Thyroid gland (tissue), 4 donors: ENCODE results near the gene C6orf52. TPM values are rescaled to one million over a fixed set of nuclear protein-coding genes. Genes with fewer than 3 reads are reported as not detected.
"Not testable (repeated sequence)": the region's sequence is repeated elsewhere in the genome, so short reads cannot be mapped to it uniquely, and the experiment has no call there.

Experiments used
- DNase-seq, 2 donors: peaks; one replicate each; pipeline ENCODE4 v3.0.0-alpha.2; 2019
- H3K27ac ChIP-seq, 3 donors: fragments of 200-600 bp; sonication (generic); 1 replicate in 2 of 3; 2 replicates in 1 of 3; pipeline ENCODE4 v1.5.1; 2016 to 2019; ENCODE audit warnings: mild to moderate bottlenecking in 1 of 3, moderate library complexity in 1 of 3
- H3K27me3 ChIP-seq: fragments of 200-600 bp; sonication (generic); one replicate; pipeline ENCODE4 v1.5.1; 2019
- H3K36me3 ChIP-seq, 2 donors: fragments of 200-600 bp; sonication (generic); one replicate each; pipeline ENCODE4 v1.5.1; 2016 to 2019
- H3K4me1 ChIP-seq, 2 donors: fragments of 200-600 bp; sonication (generic); one replicate each; pipeline ENCODE4 v1.5.1; 2017 to 2019
- H3K4me3 ChIP-seq, 3 donors: fragments of 200-600 bp; sonication (generic); replicated peaks in 1 of 3; 1 replicate in 2 of 3; 2 replicates in 1 of 3; pipeline ENCODE4 v1.5.1; 2016; ENCODE audit warnings: mild to moderate bottlenecking in 1 of 3
- H3K9me3 ChIP-seq: fragments of 200-600 bp; sonication (generic); one replicate; pipeline ENCODE4 v1.5.1; 2017
- POLR2A ChIP-seq, 2 donors: fragments of 450-650 bp; IDR thresholded peaks; one replicate each; pipeline ENCODE4 v1.6.1; 2017; ENCODE audit warnings: antibody characterized with exemption in 2 of 2, mild to moderate bottlenecking in 2 of 2, moderate library complexity in 1 of 2
- whole genome bisulfite sequencing, 2 donors: methylation state at CpG; one replicate each; pipeline ENCODE4 v1.1.5; 2017; 5-methylcytosine and 5-hydroxymethylcytosine counted together
- intact Hi-C: fragments of 100-400 bp; cut with DNase I; formaldehyde crosslinking; loops from one replicate; pipeline ENCODE4 v1.15.1; 2023
- total RNA-seq, 4 donors: library from RNA; depleted of rRNA; stranded (reverse); fragments of >200 nt; gene quantifications; one replicate each; pipeline ENCODE4 v1.2.3, GENCODE V29; 2016
- TF ChIP-seq, protein P1 (sequence below), 6 experiments: fragments of 200-600 bp in 3 of 6; fragments of 450-650 bp in 3 of 6; sonication (generic) in 3 of 6; IDR thresholded peaks; one replicate each; pipeline ENCODE4 v1.5.1; 2016 to 2019; ENCODE audit warnings: antibody characterized with exemption in 6 of 6, mild to moderate bottlenecking in 2 of 6, inconsistent platforms in 1 of 6, moderate library complexity in 1 of 6

Gene C6orf52
- total RNA-seq, 4 donors from 2014 or later, result not detected

DNA sequence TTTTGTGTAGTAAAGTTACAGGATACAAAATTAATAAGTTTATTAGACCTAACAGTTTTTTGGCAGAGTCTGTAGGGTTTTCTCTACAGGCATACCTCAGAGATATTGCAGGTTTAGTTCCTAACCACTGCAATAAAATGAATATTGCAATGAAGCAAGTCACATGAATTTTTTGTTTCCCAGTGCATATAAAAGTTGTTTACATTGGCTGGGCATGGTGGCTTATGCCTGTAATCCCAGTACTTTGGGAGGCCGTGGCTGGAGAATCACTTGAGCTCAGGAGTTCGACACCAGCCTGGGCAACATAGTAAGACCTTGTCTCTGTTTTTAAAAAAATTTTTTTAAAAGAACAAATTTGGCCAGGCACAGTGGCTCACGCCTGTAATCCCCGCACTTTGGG is 16.0 kb downstream of the C6orf52 start:
- no peaks in the 10 kb centered on the region for H3K4me1 ChIP-seq
- no peak overlapping the region for H3K27ac ChIP-seq
- TF ChIP-seq, protein P1, sequence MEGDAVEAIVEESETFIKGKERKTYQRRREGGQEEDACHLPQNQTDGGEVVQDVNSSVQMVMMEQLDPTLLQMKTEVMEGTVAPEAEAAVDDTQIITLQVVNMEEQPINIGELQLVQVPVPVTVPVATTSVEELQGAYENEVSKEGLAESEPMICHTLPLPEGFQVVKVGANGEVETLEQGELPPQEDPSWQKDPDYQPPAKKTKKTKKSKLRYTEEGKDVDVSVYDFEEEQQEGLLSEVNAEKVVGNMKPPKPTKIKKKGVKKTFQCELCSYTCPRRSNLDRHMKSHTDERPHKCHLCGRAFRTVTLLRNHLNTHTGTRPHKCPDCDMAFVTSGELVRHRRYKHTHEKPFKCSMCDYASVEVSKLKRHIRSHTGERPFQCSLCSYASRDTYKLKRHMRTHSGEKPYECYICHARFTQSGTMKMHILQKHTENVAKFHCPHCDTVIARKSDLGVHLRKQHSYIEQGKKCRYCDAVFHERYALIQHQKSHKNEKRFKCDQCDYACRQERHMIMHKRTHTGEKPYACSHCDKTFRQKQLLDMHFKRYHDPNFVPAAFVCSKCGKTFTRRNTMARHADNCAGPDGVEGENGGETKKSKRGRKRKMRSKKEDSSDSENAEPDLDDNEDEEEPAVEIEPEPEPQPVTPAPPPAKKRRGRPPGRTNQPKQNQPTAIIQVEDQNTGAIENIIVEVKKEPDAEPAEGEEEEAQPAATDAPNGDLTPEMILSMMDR (IDR thresholded peaks at IDR 0.05), result no peak
- no peaks in the 10 kb centered on the region for H3K9me3 ChIP-seq
- no peaks in the 10 kb centered on the region for H3K27me3 ChIP-seq
- H3K36me3 ChIP-seq, result no peaks in the 10 kb centered on the region
- no peak for DNase-seq
- H3K4me3 ChIP-seq, result no peak overlapping the region
- intact Hi-C loops, result no loop called here
- 83 to 95% methylated on average over 4 of the region's 4 CpGs for WGBS, 2 donors

DNA sequence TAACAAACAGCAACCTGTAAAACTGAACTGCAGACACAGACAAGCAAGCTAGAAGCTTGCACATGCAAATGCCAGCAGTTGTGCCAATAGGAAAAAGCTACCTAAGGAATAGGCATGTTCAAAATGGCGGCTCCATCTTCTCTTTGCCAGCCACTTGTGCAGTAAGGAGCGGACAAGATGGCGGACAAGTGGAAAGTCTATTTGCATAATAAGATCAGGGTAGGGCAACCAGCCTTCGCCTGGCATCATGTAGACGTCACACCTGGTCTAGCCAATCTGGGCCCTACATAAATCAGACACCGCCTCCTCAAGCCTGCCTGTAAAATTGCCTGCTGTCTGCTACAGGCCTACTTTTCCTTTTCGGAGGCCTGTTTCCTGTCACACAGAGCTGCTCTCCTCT is 18.0 kb downstream of the C6orf52 start:
- H3K36me3 ChIP-seq, result no peaks in the 10 kb centered on the region
- 95% methylated on average over 7 of the region's 7 CpGs for WGBS, 2 donors
- no peak overlapping the region for H3K27ac ChIP-seq
- intact Hi-C loops, result no loop called here
- no peak overlapping the region for H3K4me3 ChIP-seq
- no peaks in the 10 kb centered on the region for H3K9me3 ChIP-seq
- TF ChIP-seq, protein P1 (IDR thresholded peaks at IDR 0.05), result no peak
- TF ChIP-seq POLR2A (IDR thresholded peaks at IDR 0.05), result no peak
- no peaks in the 10 kb centered on the region for H3K27me3 ChIP-seq
- H3K4me1 ChIP-seq, result no peaks in the 10 kb centered on the region
- DNase-seq, result no peak

DNA sequence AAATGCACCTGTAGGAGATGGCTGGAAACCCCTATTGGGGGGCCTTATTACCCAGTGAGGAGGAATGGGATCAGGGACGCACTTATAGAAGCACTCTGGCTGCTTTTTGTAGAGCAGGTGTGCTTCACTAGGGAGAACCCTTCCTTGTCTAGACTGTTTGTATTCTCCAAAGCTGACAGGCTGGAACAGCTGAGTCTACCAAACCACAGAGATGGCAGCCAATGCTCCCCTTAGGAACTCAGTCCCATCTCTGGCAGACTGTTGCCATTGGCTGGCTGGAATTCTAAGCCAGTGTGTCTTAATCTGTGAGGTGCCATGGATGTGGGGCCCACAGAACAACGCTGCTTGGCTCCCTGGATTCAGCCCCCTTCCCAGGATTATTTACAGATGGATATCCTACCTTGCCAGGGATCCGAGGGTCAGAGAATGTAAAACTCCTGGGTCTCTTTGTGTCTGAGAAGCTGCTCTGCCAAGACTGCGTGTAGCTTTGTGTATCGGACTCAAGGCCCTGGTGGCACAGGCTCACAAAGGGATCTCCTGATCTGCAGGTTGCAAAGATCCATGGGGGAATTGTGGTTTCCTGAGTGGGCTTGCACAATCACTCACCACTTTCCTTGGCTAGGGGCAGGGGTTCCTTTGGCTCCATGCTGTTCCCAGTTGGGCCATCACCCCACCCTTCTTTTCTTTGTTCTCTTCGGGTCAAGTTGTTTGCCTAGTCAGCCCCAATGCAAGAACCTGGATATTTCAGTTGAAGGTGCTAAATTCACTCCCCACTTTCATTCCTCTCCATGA is 26.1 kb downstream of the C6orf52 start:
- Histone ChIP-seq H3K4me3 (no peak overlapping the region), H3K27ac (no peak overlapping the region), H3K36me3 (no peaks in the 10 kb centered on the region), H3K27me3 (no peaks in the 10 kb centered on the region), H3K9me3 (no peaks in the 10 kb centered on the region), H3K4me1 (no peaks in the 10 kb centered on the region)
- intact Hi-C loops, result no loop called here
- TF ChIP-seq POLR2A (IDR thresholded peaks at IDR 0.05), result no peak
- TF ChIP-seq, protein P1 (IDR thresholded peaks at IDR 0.05), result no peak
- 78 to 90% methylated on average over 5 to 6 of the region's 6 CpGs for WGBS, 2 donors
- DNase-seq, result no peak

DNA sequence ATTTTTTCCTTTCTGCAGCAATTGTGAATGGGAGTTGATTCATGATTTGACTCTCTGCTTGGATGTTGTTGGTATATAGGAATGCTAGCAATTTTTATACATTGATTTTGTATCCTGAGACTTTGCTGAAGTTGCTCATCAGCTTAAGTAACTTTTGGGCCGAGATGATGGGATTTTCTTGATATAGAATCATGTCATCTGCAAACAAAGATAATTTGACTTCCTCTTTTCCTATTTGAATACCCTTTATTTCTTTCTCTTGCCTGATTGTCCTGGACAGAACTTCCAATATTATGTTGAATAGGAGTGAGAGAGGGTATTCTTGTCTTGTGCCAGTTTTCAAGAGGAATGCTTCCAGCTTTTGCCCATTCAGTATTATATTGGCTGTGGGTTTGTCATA is 28.8 kb downstream of the C6orf52 start:
- H3K4me1 ChIP-seq, intact Hi-C loops, H3K27me3 ChIP-seq: not testable (repeated sequence)

DNA sequence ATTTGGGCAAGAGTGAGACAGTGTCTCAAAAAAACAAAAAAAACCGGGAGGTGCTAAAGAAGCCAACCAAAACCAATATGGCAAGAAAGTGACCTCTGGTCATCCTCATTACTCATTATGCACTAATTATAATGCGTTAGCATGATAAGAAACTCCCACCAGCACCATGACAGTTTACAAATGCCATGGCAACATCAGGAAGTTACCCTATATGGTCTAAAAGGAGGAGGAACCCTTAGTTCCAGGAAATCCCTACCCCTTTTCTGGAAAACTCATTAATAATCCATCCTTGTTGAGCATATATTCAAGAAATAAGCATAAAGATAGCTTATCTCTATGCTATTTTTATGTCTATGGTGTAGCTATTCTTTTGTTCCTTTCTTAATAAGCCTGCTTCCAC is 31.7 kb downstream of the C6orf52 start:
- intact Hi-C loops, result no loop called here
- TF ChIP-seq POLR2A (IDR thresholded peaks at IDR 0.05), result no peak
- 84 to 89% methylated on average over 2 of the region's 2 CpGs for WGBS, 2 donors
- Histone ChIP-seq H3K27me3 (no peaks in the 10 kb centered on the region), H3K36me3 (no peaks in the 10 kb centered on the region), H3K27ac (no peak overlapping the region), H3K4me3 (no peak overlapping the region), H3K9me3 (no peaks in the 10 kb centered on the region), H3K4me1 (no peaks in the 10 kb centered on the region)
- DNase-seq, result no peak

More for the DNA sequence above, 28.8 kb downstream of the C6orf52 start:
- DNase-seq, H3K9me3 ChIP-seq, H3K4me3 ChIP-seq, H3K36me3 ChIP-seq, H3K27ac ChIP-seq: not testable (repeated sequence)
- 72 to 85% methylated on average over 1 of the region's 1 CpG for WGBS, 2 donors

DNA sequence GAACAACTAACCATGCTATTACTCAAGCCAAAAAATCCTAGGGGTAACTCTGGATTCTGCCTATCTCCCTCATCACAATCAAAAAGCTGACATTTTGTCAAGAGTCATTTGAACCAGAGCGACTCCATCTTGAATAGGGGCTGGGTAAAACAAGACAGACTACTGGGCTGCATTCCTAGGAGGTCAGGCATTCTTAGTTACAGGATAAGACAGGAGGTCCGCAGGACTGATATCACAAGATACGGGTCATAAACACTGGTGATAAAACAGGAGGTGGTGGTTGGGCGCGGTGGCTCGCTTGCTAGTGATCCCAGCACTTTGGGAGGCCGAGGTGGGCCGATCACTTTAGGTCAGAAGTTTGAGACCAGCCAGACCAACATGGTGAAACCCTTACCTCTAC is 32.2 kb downstream of the C6orf52 start:
- Histone ChIP-seq H3K27ac (no peak overlapping the region), H3K27me3 (no peaks in the 10 kb centered on the region), H3K9me3 (no peaks in the 10 kb centered on the region), H3K4me3 (no peak overlapping the region), H3K36me3 (no peaks in the 10 kb centered on the region), H3K4me1 (no peaks in the 10 kb centered on the region)
- intact Hi-C loops, result no loop called here
- DNase-seq, result no peak
- TF ChIP-seq, protein P1 (IDR thresholded peaks at IDR 0.05), result no peak
- no peak for TF ChIP-seq POLR2A (IDR thresholded peaks at IDR 0.05)
- WGBS, 2 donors, result 88 to 90% methylated on average over 8 of the region's 8 CpGs

DNA sequence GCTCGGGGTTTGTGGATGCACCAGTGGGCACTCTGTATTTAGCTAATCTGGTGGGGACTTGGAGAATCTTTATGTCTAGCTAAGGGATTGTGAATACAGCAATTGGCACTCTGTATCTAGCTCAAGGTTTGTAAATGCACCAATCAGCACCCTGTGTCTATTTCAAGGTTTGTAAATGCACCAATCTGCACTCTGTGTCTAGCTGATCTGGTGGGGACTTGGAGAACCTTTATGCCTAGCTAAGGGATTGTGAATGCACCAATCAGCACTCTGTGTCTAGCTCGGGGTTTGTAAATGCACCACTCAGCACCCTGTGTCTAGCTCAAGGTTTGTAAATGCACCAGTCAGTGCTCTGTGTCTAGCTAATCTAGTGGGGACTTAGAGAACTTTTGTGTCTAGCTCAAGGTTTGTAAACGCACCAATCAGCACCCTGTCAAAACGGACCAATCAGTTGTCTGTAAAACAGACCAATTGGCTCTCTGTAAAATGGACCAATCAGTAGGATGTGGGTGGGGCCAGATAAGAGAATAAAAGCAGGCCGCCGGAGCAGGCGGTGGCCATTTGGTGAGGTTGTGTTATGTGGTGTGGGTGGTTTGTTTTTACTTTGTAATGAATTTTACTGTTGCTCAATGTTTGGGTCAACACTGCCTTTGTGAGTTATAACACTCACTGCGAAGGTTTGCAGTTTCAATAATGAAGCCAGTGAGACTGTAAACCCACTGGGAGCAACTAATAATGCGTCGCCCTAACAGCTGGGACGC is 33.8 kb downstream of the C6orf52 start:
- H3K27me3 ChIP-seq, DNase-seq, H3K4me1 ChIP-seq, H3K4me3 ChIP-seq, H3K36me3 ChIP-seq, intact Hi-C loops, H3K27ac ChIP-seq, H3K9me3 ChIP-seq: not testable (repeated sequence)
- 92 to 95% methylated on average over 11 of the region's 11 CpGs for WGBS, 2 donors
